Transverse colon (tissue), 4 donors: ENCODE results near the gene SCN3A. TPM values are rescaled to one million over a fixed set of nuclear protein-coding genes. Genes with fewer than 3 reads are reported as not detected.

ENCODE experiments used
- DNase-seq: peaks from one replicate; pipeline ENCODE4 v3.0.0-alpha.2; 2019
- H3K27ac ChIP-seq, 4 donors: fragments of 200-600 bp; sonication (generic); 2 replicates each; pipeline ENCODE4 v1.5.1; 2016 to 2018; ENCODE audit warnings: inconsistent platforms in 4 of 4
- H3K27me3 ChIP-seq: fragments of 200-600 bp; sonication (generic); 2 replicates; pipeline ENCODE4 v1.5.1; 2017; ENCODE audit warnings: inconsistent platforms
- H3K36me3 ChIP-seq, 4 donors: fragments of 200-600 bp; sonication (generic); 2 replicates each; pipeline ENCODE4 v1.5.1; 2017 to 2019; ENCODE audit warnings: inconsistent platforms in 4 of 4
- H3K4me1 ChIP-seq, 4 donors: fragments of 200-600 bp; sonication (generic); 2 replicates each; pipeline ENCODE4 v1.5.1; 2017 to 2020; ENCODE audit warnings: inconsistent platforms in 4 of 4
- H3K4me3 ChIP-seq, 4 donors: fragments of 200-600 bp; sonication (generic); 1 replicate in 1 of 4; 2 replicates in 3 of 4; pipeline versions ENCODE4 v1.5.1 to v1.6.1; 2017 to 2019; ENCODE audit warnings: inconsistent platforms in 4 of 4
- H3K9me3 ChIP-seq, 2 donors: fragments of 200-600 bp; sonication (generic); 2 replicates each; pipeline ENCODE4 v1.5.1; 2017 to 2019; ENCODE audit warnings: inconsistent platforms in 2 of 2
- CTCF ChIP-seq, 5 experiments: fragments of 200-600 bp in 3 of 5; fragments of 450-650 bp in 2 of 5; sonication (generic) in 3 of 5; IDR thresholded peaks; 1 replicate in 2 of 5; 2 replicates in 3 of 5; pipeline ENCODE4 v1.5.1; 2016 to 2017; ENCODE audit warnings: antibody characterized with exemption in 5 of 5, inconsistent platforms in 3 of 5, mild to moderate bottlenecking in 2 of 5, moderate library complexity in 1 of 5
- EP300 ChIP-seq: sonication (generic); formaldehyde crosslinking; IDR thresholded peaks from one replicate; pipeline ENCODE4 v1.6.1; 2017; ENCODE audit warnings: antibody characterized with exemption, low read depth
- POLR2A ChIP-seq: fragments of 450-650 bp; IDR thresholded peaks from one replicate; pipeline ENCODE4 v1.6.1; 2016; ENCODE audit warnings: antibody characterized with exemption, mild to moderate bottlenecking, moderate library complexity
- POLR2AphosphoS5 ChIP-seq, 3 donors: sonication (generic); formaldehyde crosslinking; IDR thresholded peaks; one replicate each; pipeline ENCODE4 v1.6.1; 2016; ENCODE audit warnings: antibody characterized with exemption in 3 of 3
- WGBS, 2 donors: methylation state at CpG; one replicate each; pipeline ENCODE4 v1.1.5; 2018; ENCODE audit warnings: low coverage in 1 of 2; 5-methylcytosine and 5-hydroxymethylcytosine counted together
- in situ Hi-C, 4 donors: fragments of 200-750 bp; cut with MboI; loops; one replicate each; pipeline versions ENCODE4 v1.15.0 to v1.15.1; 2017; ENCODE audit warnings: low sequenced_read_pairs in 3 of 4, low pct_ligation_motif_present in 1 of 4, low pct_unique_long_range_greater_than_20kb in 1 of 4
- intact Hi-C: fragments of 100-400 bp; cut with DNase I; formaldehyde crosslinking; loops from one replicate; pipeline ENCODE4 v1.15.1; 2023; ENCODE audit warnings: low total_unique reads
- total RNA-seq, 4 donors: library from RNA; depleted of rRNA; stranded (reverse); fragments of >200 nt; gene quantifications; one replicate each; pipeline ENCODE4 v1.1.0, GENCODE V29; 2016

Gene SCN3A
- total RNA-seq, 4 donors from 2014 or later, result 0.60 to 2.5 (median 1.4) TPM

GRCh38 chr2:165113414-165113813, 90.4 kb downstream of the SCN3A start:
- WGBS, 2 donors, result 57% methylated on average over 2 of the region's 2 CpGs; no CpG with 5 or more reads in 1 of the 2 donors
- TF ChIP-seq POLR2AphosphoS5 (IDR thresholded peaks at IDR 0.05), result no peak
- TF ChIP-seq EP300, result no peak
- TF ChIP-seq CTCF (IDR thresholded peaks at IDR 0.05), result no peak
- no peak for TF ChIP-seq POLR2A
- no peak overlapping the region for H3K27ac ChIP-seq
- no peak for DNase-seq
- no peaks in the 10 kb centered on the region for H3K27me3 ChIP-seq
- H3K4me1 ChIP-seq, result no peaks in the 10 kb centered on the region
- in situ Hi-C loops (no loop called here), intact Hi-C loops (no loop called here)
- H3K36me3 ChIP-seq, result no peaks in the 10 kb centered on the region
- no peak overlapping the region for H3K4me3 ChIP-seq
- no peaks in the 10 kb centered on the region for H3K9me3 ChIP-seq

GRCh38 chr2:165112789-165113188, 91.1 kb downstream of the SCN3A start:
- in situ Hi-C loops, result no loop called here
- no peaks in the 10 kb centered on the region for H3K27me3 ChIP-seq
- H3K36me3 ChIP-seq, result no peaks in the 10 kb centered on the region
- DNase-seq, result no peak
- no peak overlapping the region for H3K27ac ChIP-seq
- no peak for TF ChIP-seq POLR2A
- no peak for TF ChIP-seq CTCF (IDR thresholded peaks at IDR 0.05)
- TF ChIP-seq POLR2AphosphoS5 (IDR thresholded peaks at IDR 0.05), result no peak
- no peak for TF ChIP-seq EP300
- H3K4me3 ChIP-seq, result no peak overlapping the region
- 76 to 81% methylated on average over 2 of the region's 2 CpGs for WGBS, 2 donors
- H3K4me1 ChIP-seq, result no peaks in the 10 kb centered on the region
- intact Hi-C loops, result no loop called here
- no peaks in the 10 kb centered on the region for H3K9me3 ChIP-seq

- TF ChIP-seq CTCF (IDR thresholded peaks at IDR 0.05) (no peak), POLR2A (no peak), EP300 (no peak), POLR2AphosphoS5 (IDR thresholded peaks at IDR 0.05) (no peak)
- in situ Hi-C loops, result no loop called here
- intact Hi-C loops, result no loop called here
- H3K4me3 ChIP-seq, result no peak overlapping the region
- WGBS, 2 donors, result 20 to 38% methylated on average over 2 to 4 of the region's 4 CpGs
- H3K27me3 ChIP-seq, result no peaks in the 10 kb centered on the region
- H3K4me1 ChIP-seq, result no peaks in the 10 kb centered on the region
- H3K9me3 ChIP-seq, result no peaks in the 10 kb centered on the region
- no peak overlapping the region for H3K27ac ChIP-seq
- no peak for DNase-seq
- no peaks in the 10 kb centered on the region for H3K36me3 ChIP-seq
Observed at GRCh38 chr2:165112133-165112573, 91.7 kb downstream of the SCN3A start.

- in situ Hi-C loops, result no loop called here
- Histone ChIP-seq H3K27me3 (no peaks in the 10 kb centered on the region), H3K27ac (no peak overlapping the region), H3K4me1 (no peaks in the 10 kb centered on the region), H3K9me3 (no peaks in the 10 kb centered on the region), H3K4me3 (no peak overlapping the region), H3K36me3 (no peaks in the 10 kb centered on the region)
- WGBS, 2 donors, result 63 to 73% methylated on average over 1 of the region's 1 CpG
- DNase-seq, result no peak
- intact Hi-C loops, result no loop called here
- TF ChIP-seq CTCF (IDR thresholded peaks at IDR 0.05), result no peak
- no peak for TF ChIP-seq EP300
- TF ChIP-seq POLR2A, result no peak
- TF ChIP-seq POLR2AphosphoS5 (IDR thresholded peaks at IDR 0.05), result no peak
Observed at GRCh38 chr2:165110394-165110793, 93.5 kb downstream of the SCN3A start.
